Measurements from ENCODE around the gene SLC35A2. TPM values are rescaled to one million over a fixed set of nuclear protein-coding genes. Genes with fewer than 3 reads are reported as not detected.
A peak's percentile ranks its signal among the peaks of the same experiment; 100 is the strongest.

SLC35A2 gene
- total RNA-seq, 4 donors from 2014 or later, result 17.1 to 32.3 (median 24.3) TPM

- Histone ChIP-seq H3K4me3 (peak overlapping the region; percentile 68), H3K4me1 (peaks cover 43% of the 10 kb centered on the region), H3K27ac (peak overlapping the region; percentile 97), H3K36me3 (no peaks in the 10 kb centered on the region), H3K27me3 (no peaks in the 10 kb centered on the region), H3K9me3 (no peaks in the 10 kb centered on the region)
- WGBS, result 47% methylated on average over 34 of the region's 61 CpGs
- peak in 1 of 2 donors; percentile 74 for DNase-seq (ENCODE audit: low spot score in 2 of 2)
- no peak for TF ChIP-seq EP300 (IDR thresholded peaks at IDR 0.05)
- TF ChIP-seq POLR2AphosphoS5 (IDR thresholded peaks at IDR 0.05), result no peak
- no peak for TF ChIP-seq POLR2A (IDR thresholded peaks at IDR 0.05)
- no peak for TF ChIP-seq CTCF (IDR thresholded peaks at IDR 0.05)
Observed at GRCh38 chrX:48956728-48957414, 45.4 kb upstream of the SLC35A2 start.

GRCh38 chrX:48948589-48948988, 37.1 kb upstream of the SLC35A2 start:
- H3K4me1 ChIP-seq, result peaks cover 22% of the 10 kb centered on the region
- whole genome bisulfite sequencing, result 86% methylated on average over 1 of the region's 1 CpG
- TF ChIP-seq POLR2A (IDR thresholded peaks at IDR 0.05) (no peak), CTCF (IDR thresholded peaks at IDR 0.05) (no peak), POLR2AphosphoS5 (IDR thresholded peaks at IDR 0.05) (no peak), EP300 (IDR thresholded peaks at IDR 0.05) (no peak)
- H3K27me3 ChIP-seq, result no peaks in the 10 kb centered on the region
- no peak for DNase-seq (ENCODE audit: low spot score in 2 of 2)
- H3K36me3 ChIP-seq, result peaks cover 2% of the 10 kb centered on the region
- no peaks in the 10 kb centered on the region for H3K9me3 ChIP-seq
- H3K4me3 ChIP-seq, result no peak overlapping the region
- H3K27ac ChIP-seq, result no peak overlapping the region

GRCh38 chrX:48945517-48946348, 34.3 kb upstream of the SLC35A2 start:
- no peaks in the 10 kb centered on the region for H3K9me3 ChIP-seq
- H3K27me3 ChIP-seq, result no peaks in the 10 kb centered on the region
- H3K36me3 ChIP-seq, result peaks cover 3% of the 10 kb centered on the region
- 50% methylated on average over 8 of the region's 8 CpGs for WGBS
- TF ChIP-seq CTCF (IDR thresholded peaks at IDR 0.05) (peak in 1 of 2 donors; percentile 61), POLR2A (IDR thresholded peaks at IDR 0.05) (no peak)
- DNase-seq (ENCODE audit: low spot score in 2 of 2), result no peak
- peaks cover 7% of the 10 kb centered on the region for H3K4me1 ChIP-seq
- no peak overlapping the region for H3K27ac ChIP-seq
- H3K4me3 ChIP-seq, result no peak overlapping the region

GRCh38 chrX:48942895-48943294, 31.4 kb upstream of the SLC35A2 start:
- peaks cover 3% of the 10 kb centered on the region for H3K36me3 ChIP-seq
- peaks cover 7% of the 10 kb centered on the region for H3K4me1 ChIP-seq
- no peak overlapping the region for H3K4me3 ChIP-seq
- H3K9me3 ChIP-seq, result no peaks in the 10 kb centered on the region
- H3K27ac ChIP-seq, result no peak overlapping the region
- no peak for DNase-seq (ENCODE audit: low spot score in 2 of 2)
- H3K27me3 ChIP-seq, result no peaks in the 10 kb centered on the region
- no peak for TF ChIP-seq EP300 (IDR thresholded peaks at IDR 0.05)
- TF ChIP-seq POLR2AphosphoS5 (IDR thresholded peaks at IDR 0.05), result no peak
- no peak for TF ChIP-seq POLR2A (IDR thresholded peaks at IDR 0.05)
- TF ChIP-seq CTCF (IDR thresholded peaks at IDR 0.05), result no peak
- 65% methylated on average over 2 of the region's 2 CpGs for WGBS

GRCh38 chrX:48940404-48940955, 29.0 kb upstream of the SLC35A2 start:
- Histone ChIP-seq H3K9me3 (no peaks in the 10 kb centered on the region), H3K4me3 (no peak overlapping the region), H3K27me3 (no peaks in the 10 kb centered on the region), H3K27ac (no peak overlapping the region), H3K4me1 (peaks cover 1% of the 10 kb centered on the region), H3K36me3 (peaks cover 3% of the 10 kb centered on the region)
- 83% methylated on average over 2 of the region's 2 CpGs for WGBS
- DNase-seq (ENCODE audit: low spot score in 2 of 2), result no peak
- no peak for TF ChIP-seq CTCF (IDR thresholded peaks at IDR 0.05)
- no peak for TF ChIP-seq POLR2AphosphoS5 (IDR thresholded peaks at IDR 0.05)
- no peak for TF ChIP-seq EP300 (IDR thresholded peaks at IDR 0.05)
- no peak for TF ChIP-seq POLR2A (IDR thresholded peaks at IDR 0.05)
